Aorta (tissue), 5 donors: Measurements from ENCODE around the gene MYO1D. TPM values are rescaled to one million over a fixed set of nuclear protein-coding genes. Genes with fewer than 3 reads are reported as not detected.
"Not testable (repeated sequence)": the region's sequence is repeated elsewhere in the genome, so short reads cannot be mapped to it uniquely, and the experiment has no call there.

Experiments used
- ATAC-seq: fragments of 200-7000 bp; cut with Tn5 transposase; one replicate; pipeline ENCODE4 v1.9.1; 2022; ENCODE audit warnings: moderate library complexity; ENCODE audit not compliant: low FRiP score
- DNase-seq, 2 donors: peaks; one replicate each; pipeline ENCODE4 v3.0.0-alpha.2; 2020
- H3K27ac ChIP-seq, 2 donors: one replicate each; pipeline ENCODE4 v1.5.1; 2013; ENCODE audit warnings: low read length in 2 of 2, mild to moderate bottlenecking in 2 of 2, moderate library complexity in 2 of 2, control low read depth in 1 of 2, inconsistent platforms in 1 of 2, low read depth in 1 of 2
- H3K27me3 ChIP-seq, 2 donors: one replicate each; pipeline ENCODE4 v1.6.1; 2013; ENCODE audit warnings: control low read depth in 1 of 2, low read length in 1 of 2, mild to moderate bottlenecking in 1 of 2, moderate library complexity in 1 of 2; ENCODE audit not compliant: insufficient read depth in 2 of 2, control insufficient read depth in 1 of 2
- H3K36me3 ChIP-seq, 2 donors: one replicate each; pipeline ENCODE4 v1.6.1; 2013; ENCODE audit warnings: control low read depth in 1 of 2, low read length in 1 of 2, mild to moderate bottlenecking in 1 of 2; ENCODE audit not compliant: insufficient read depth in 2 of 2, control insufficient read depth in 1 of 2
- H3K4me1 ChIP-seq, 2 donors: one replicate each; pipeline ENCODE4 v1.6.1; 2013; ENCODE audit warnings: low read length in 2 of 2, control low read depth in 1 of 2, mild to moderate bottlenecking in 1 of 2, moderate library complexity in 1 of 2; ENCODE audit not compliant: insufficient read depth in 2 of 2, control insufficient read depth in 1 of 2
- H3K4me3 ChIP-seq, 2 donors: one replicate each; pipeline ENCODE4 v1.5.1; 2013; ENCODE audit warnings: low read length in 2 of 2, control low read depth in 1 of 2, mild to moderate bottlenecking in 1 of 2
- H3K9me3 ChIP-seq: one replicate; pipeline ENCODE4 v1.6.1; 2013; ENCODE audit warnings: mild to moderate bottlenecking, low read length; ENCODE audit not compliant: control insufficient read depth
- WGBS, 2 donors: extraction: QIAGEN DNeasy Blood & Tissue Kit; methylation state at CpG; one replicate each; pipeline ENCODE4 v1.1.7; 2013; 5-methylcytosine and 5-hydroxymethylcytosine counted together
- intact Hi-C, 2 donors: fragments of 100-400 bp; cut with DNase I; formaldehyde crosslinking; loops; one replicate each; pipeline versions ENCODE4 v1.14.2 to v1.15.0; 2022
- polyA plus RNA-seq, 2 donors: library from polyadenylated mRNA; stranded (reverse); fragments of 200-250 nt; gene quantifications; one replicate each; pipeline ENCODE4 v1.2.3, GENCODE V29; 2013
- total RNA-seq, 2 donors: library from RNA; stranded (reverse); fragmentation: NEBNext Ultra II Directional; extraction: Animal tissue kit (Norgen Biotek cat#: 25700); gene quantifications; one replicate each; pipeline ENCODE4 v1.2.1, GENCODE V29; 2021
- donor health status: healthy with polysubstance abuse.
- donor health status: Bipolar disorder and iron deficiency.
- donor health status: DM: no; HTN: no; CAD: no.
- donor health status: DM: no; HTN: no; CAD: no.
- donor health status: DM: yes; HTN: yes; CAD: no.

MYO1D gene
- total and polyA plus RNA-seq, 4 donors, result 62.5 to 358 (median 164) TPM

GRCh38 chr17:32746280-32746679, 130.6 kb downstream of the MYO1D start:
- intact Hi-C loops, result no loop called here

GRCh38 chr17:32742681-32743538, 134.0 kb downstream of the MYO1D start:
- Histone ChIP-seq H3K36me3 (peaks cover 0 to 4% of the 10 kb centered on the region in 2 donors), H3K4me3 (no peak overlapping the region), H3K27me3 (no peaks in the 10 kb centered on the region), H3K27ac (no peak overlapping the region), H3K9me3 (no peaks in the 10 kb centered on the region), H3K4me1 (no peaks in the 10 kb centered on the region)
- intact Hi-C loops, result no loop called here
- DNase-seq (no peak), ATAC-seq (no peak)
- WGBS, 2 donors, result 87% methylated on average over 4 of the region's 4 CpGs

More at GRCh38 chr17:32746280-32746679, 130.6 kb downstream of the MYO1D start:
- Histone ChIP-seq H3K4me1 (no peaks in the 10 kb centered on the region), H3K36me3 (peaks cover 0 to 4% of the 10 kb centered on the region in 2 donors), H3K27me3 (no peaks in the 10 kb centered on the region), H3K4me3 (no peak overlapping the region), H3K27ac (no peak overlapping the region), H3K9me3 (no peaks in the 10 kb centered on the region)
- 90 to 95% methylated on average over 2 of the region's 2 CpGs for WGBS, 2 donors
- DNase-seq (no peak), ATAC-seq (no peak)

DNA sequence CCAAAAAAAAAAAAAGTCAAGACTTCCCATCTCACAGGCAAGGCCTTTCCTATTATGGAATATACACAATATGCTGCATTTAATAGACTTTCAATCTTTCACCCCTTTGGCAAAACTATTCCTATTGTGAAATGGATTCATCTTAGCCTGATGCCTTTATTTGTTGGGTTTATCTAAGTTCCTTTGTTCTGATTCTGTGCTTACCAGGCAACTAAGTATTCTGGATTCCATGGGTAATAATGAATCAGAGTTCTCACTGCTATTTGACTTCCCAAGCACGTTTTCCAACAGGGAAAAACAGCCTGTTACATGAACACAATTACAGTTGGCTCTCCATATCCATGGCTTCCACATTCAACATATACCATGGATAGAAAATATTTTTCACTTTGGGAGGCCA, 135.5 kb downstream of the MYO1D start:
- intact Hi-C loops, result no loop called here
- no peaks in the 10 kb centered on the region for H3K4me1 ChIP-seq
- H3K27ac ChIP-seq, result no peak overlapping the region
- 88% methylated on average over 1 of the region's 1 CpG for WGBS, 2 donors
- no peaks in the 10 kb centered on the region for H3K27me3 ChIP-seq
- ATAC-seq, result no peak
- H3K36me3 ChIP-seq, result peaks cover 3 to 6% of the 10 kb centered on the region in 2 donors
- DNase-seq, result no peak
- no peak overlapping the region for H3K4me3 ChIP-seq
- H3K9me3 ChIP-seq, result no peaks in the 10 kb centered on the region

GRCh38 chr17:32739722-32740121, 137.2 kb downstream of the MYO1D start:
- no peaks in the 10 kb centered on the region for H3K4me1 ChIP-seq
- 98 to 100% methylated on average over 2 of the region's 2 CpGs for WGBS, 2 donors
- H3K36me3 ChIP-seq, result peaks cover 3 to 4% of the 10 kb centered on the region in 2 donors
- no peak for ATAC-seq
- intact Hi-C loops, result no loop called here
- H3K9me3 ChIP-seq, result no peaks in the 10 kb centered on the region
- H3K27ac ChIP-seq, result no peak overlapping the region
- DNase-seq, result no peak
- H3K4me3 ChIP-seq, result no peak overlapping the region
- H3K27me3 ChIP-seq, result no peaks in the 10 kb centered on the region

DNA sequence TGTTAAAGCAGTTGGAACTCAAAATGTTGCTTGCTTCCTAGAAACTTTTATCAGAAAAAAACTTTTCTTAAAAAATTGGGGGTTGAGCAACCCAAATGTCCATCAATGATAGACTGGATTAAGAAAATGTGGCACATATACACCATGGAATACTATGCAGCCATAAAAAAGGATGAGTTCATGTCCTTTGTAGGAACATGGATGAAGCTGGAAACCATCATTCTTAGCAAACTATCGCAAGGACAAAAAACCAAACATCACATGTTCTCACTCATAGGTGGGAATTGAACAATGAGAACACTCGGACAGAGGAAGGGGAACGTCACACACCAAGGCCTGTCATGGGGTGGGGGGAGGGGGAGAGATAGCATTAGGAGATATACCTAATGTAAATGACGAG, 137.8 kb downstream of the MYO1D start:
- H3K4me1 ChIP-seq, H3K9me3 ChIP-seq, H3K27me3 ChIP-seq, H3K36me3 ChIP-seq, H3K27ac ChIP-seq, DNase-seq, intact Hi-C loops, H3K4me3 ChIP-seq, ATAC-seq: not testable (repeated sequence)
- 87 to 96% methylated on average over 3 to 4 of the region's 4 CpGs for WGBS, 2 donors

- Histone ChIP-seq H3K4me3 (no peak overlapping the region), H3K36me3 (peaks cover 2 to 3% of the 10 kb centered on the region in 2 donors), H3K27ac (no peak overlapping the region), H3K4me1 (no peaks in the 10 kb centered on the region), H3K9me3 (no peaks in the 10 kb centered on the region), H3K27me3 (no peaks in the 10 kb centered on the region)
- ATAC-seq (no peak), DNase-seq (no peak)
- intact Hi-C loops, result no loop called here
- 96 to 97% methylated on average over 1 of the region's 1 CpG for WGBS, 2 donors
Observed at GRCh38 chr17:32733401-32733800, 143.5 kb downstream of the MYO1D start.

- H3K4me1 ChIP-seq, result no peaks in the 10 kb centered on the region
- WGBS, 2 donors, result 84 to 96% methylated on average over 6 of the region's 6 CpGs
- H3K36me3 ChIP-seq, result peaks cover 2 to 3% of the 10 kb centered on the region in 2 donors
- H3K27me3 ChIP-seq, result no peaks in the 10 kb centered on the region
- intact Hi-C loops, result no loop called here
- no peak for DNase-seq
- no peaks in the 10 kb centered on the region for H3K9me3 ChIP-seq
- no peak for ATAC-seq
- H3K27ac ChIP-seq, result no peak overlapping the region
- no peak overlapping the region for H3K4me3 ChIP-seq
Observed at GRCh38 chr17:32732900-32733299, 144.0 kb downstream of the MYO1D start.

DNA sequence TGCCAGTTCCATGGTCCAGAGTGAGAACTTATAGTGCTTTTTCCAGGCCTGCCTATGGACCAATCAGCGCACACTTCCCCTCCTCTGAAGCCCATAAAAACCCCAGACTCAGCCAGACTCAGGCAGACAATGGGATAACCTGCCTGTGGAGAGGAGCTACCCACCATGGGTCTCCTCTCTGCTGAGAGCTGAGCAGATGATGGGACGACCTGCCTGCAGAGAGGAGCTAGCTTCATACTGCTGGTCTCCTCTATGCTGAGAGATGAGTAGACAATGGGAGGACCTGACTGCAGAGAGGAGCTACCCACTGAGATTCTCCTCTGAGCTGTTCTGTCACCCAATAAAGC, 144.7 kb downstream of the MYO1D start:
- whole genome bisulfite sequencing, 2 donors, result 97% methylated on average over 2 of the region's 2 CpGs
- Histone ChIP-seq H3K27me3 (no peaks in the 10 kb centered on the region), H3K4me1 (no peaks in the 10 kb centered on the region), H3K4me3 (no peak overlapping the region), H3K36me3 (peaks cover 2 to 3% of the 10 kb centered on the region in 2 donors), H3K9me3 (no peaks in the 10 kb centered on the region), H3K27ac (no peak overlapping the region)
- ATAC-seq, result no peak
- DNase-seq, result no peak
- intact Hi-C loops, result no loop called here
